GM21528 (cell line): ENCODE data around the gene IAPP.
"Not testable (repeated sequence)": the region's sequence is repeated elsewhere in the genome, so short reads cannot be mapped to it uniquely, and the experiment has no call there.

ENCODE experiments used
- ATAC-seq: cut with Tn5 transposase; IDR thresholded peaks from one replicate; pipeline ENCODE4 v1.9.1; 2021; ENCODE audit warnings: mild to moderate bottlenecking, moderate library complexity; ENCODE audit not compliant: unreplicated experiment, low FRiP score

The IAPP gene

DNA sequence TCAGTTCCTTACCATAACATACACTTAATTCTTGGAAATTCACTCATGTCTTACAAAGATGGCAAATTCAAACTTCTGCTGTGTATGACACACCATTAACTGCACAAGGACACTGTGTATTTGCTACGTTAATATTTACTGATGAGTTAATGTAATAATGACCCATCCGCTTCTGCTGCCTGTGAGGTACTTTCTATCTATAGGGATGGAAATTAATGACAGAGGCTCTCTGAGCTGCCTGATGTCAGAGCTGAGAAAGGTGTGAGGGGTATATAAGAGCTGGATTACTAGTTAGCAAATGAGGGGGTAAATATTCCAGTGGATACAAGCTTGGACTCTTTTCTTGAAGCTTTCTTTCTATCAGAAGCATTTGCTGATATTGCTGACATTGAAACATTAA, at the start of gene IAPP:
TSS of gene IAPP (plus strand) at position 301 of the 400 bp plus-strand sequence. CDS start 450 bp downstream, outside the sequence.
- no peak for ATAC-seq

- ATAC-seq = no peak
Observed at GRCh38 chr12:21323736-21324135, 49.0 kb upstream of the IAPP start.

GRCh38 chr12:21324551-21324950, 48.2 kb upstream of the IAPP start:
- ATAC-seq = no peak

- ATAC-seq = no peak
Observed at GRCh38 chr12:21328578-21328977, 44.1 kb upstream of the IAPP start.

DNA sequence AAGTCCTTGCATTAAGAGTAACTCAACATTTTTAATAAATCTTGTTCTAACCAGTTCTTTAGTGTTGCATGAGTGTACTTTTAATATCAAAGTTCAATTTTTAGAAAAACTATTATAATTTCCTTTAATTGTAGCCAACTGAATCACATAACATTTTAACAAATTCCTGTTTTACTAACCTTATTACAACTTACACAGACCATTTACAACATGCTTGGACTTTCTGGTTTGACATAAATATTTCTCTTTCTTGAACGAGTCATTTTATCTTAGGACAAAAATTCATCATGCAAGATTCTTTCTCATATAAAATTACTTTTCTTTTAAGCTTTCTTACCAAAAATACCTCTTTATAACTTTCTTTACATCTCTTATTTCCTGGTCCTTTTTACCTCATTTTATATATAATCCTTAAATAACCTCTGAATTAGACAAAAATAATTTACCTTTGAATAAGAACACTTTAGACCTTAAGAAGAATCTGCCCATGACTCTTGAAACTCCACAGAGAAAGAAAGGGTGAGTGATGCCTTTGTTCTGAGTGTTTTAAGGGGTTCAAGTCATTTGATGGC, 41.9 kb upstream of the IAPP start:
- ATAC-seq = no peak

- ATAC-seq = no peak
Observed at GRCh38 chr12:21334771-21335325, 37.9 kb upstream of the IAPP start, which contains the start of gene SLCO1A2. Gene SLCO1A2 (minus strand): TSS chr12:21334917. CDS start chr12:21334647, 270 bp downstream.

DNA sequence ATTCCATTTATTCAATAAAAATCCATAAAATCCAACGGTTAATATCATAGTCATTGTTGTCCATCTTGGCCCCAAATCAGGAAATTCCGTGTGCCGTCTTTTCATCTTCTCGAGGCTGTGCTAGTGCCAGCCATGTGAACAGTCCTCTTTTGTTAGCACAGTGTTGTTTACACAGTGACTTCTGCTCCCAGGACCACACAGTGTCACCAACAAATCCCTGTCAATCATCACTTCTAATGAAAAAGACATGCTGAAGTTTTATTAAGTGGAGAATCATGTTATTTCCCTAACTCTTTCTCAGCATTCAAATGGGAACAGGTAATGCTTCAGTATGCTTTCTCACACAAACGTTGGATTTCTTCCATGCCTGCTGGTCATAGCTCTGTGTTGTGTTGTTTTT, 36.0 kb upstream of the IAPP start:
- no peak for ATAC-seq

GRCh38 chr12:21337453-21337852, 35.2 kb upstream of the IAPP start:
- no peak for ATAC-seq

DNA sequence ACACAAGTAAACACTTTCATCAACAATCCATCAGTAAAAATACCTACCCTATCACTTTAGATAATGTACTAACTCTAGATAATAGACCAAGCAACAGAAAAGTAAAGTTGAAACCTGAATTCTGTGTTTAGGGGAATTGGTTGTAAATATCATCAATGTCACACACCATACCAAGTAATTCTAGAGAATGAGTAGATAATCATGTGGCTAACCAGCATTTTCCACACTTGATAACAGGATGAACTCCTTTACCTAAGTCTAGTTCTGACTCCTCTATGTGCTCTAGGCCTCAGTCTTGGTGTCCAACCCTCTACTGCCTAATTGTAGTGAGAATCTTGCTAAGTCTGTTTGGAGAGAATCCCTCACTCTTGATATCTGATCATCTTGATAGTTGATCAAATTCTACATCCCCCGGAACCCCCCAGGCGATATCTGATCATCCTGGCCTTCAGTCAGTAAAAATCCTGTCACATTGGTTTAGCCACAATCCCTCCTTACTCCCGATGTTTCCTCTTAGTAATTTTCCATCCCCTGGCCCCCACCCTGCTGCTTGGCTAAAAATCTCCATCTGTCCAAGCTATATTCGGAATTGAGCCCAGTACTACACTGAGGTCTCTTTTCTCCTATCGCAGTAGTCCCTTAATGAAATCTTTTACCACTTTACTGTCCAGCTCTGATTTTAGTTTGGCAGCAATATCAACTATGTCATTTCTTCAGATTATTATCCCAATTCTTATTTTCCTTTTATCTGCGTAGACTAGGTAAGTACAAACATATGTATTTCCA, 34.5 kb upstream of the IAPP start:
- no peak for ATAC-seq

DNA sequence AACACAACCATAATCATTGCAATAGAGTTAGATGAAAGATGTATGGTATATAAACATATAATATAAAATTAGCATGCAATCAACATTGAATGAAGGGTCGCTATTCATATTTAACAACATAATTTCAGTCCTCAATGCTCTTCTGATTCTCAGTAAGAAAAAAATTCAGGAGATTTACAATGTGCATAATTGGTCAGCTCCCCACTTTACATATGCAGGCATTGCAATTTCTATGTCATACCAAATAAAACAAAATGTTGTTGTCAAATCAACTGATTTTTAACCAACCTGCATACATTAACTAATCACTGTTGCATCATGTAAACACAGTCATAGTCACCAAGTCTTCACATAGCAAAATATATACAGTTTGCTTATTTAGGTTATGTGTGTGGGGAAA, 32.8 kb upstream of the IAPP start:
- no peak for ATAC-seq

GRCh38 chr12:21340403-21340802, 32.3 kb upstream of the IAPP start:
- no peak for ATAC-seq

GRCh38 chr12:21341769-21342168, 30.9 kb upstream of the IAPP start:
- no peak for ATAC-seq

GRCh38 chr12:21343636-21344035, 29.1 kb upstream of the IAPP start:
- no peak for ATAC-seq

DNA sequence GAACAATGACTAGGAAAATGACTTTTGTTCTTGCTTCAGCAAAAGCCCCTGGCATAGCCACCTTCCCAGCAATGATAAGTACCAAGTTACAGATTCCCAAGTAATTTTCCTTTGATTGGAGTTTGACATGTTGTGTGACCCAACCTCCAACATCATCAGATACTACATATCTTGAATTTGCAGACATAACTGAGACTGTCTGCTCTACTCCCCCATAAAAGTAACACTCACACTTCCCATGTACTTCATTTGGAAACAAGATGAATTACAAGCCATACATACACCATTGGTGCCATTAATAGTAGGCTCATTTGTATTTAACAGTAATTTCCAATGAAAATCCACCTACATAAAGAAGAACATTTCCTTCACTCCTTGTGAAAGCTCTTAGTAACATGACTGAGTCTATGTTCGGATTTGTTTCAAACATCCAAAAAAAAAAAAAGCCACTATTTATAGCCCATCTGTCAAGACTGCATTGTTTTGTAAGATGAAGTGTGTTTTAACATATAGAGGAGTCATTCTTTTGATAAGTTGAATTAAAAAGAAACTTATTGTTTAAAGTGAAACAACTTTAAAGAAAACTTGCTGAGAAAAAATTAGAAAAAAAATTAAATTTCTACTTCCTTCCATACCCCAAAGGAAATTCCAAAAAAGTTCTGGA, 26.0 kb upstream of the IAPP start:
- ATAC-seq = no peak

GRCh38 chr12:21350975-21351374, 21.7 kb upstream of the IAPP start:
- ATAC-seq = no peak

DNA sequence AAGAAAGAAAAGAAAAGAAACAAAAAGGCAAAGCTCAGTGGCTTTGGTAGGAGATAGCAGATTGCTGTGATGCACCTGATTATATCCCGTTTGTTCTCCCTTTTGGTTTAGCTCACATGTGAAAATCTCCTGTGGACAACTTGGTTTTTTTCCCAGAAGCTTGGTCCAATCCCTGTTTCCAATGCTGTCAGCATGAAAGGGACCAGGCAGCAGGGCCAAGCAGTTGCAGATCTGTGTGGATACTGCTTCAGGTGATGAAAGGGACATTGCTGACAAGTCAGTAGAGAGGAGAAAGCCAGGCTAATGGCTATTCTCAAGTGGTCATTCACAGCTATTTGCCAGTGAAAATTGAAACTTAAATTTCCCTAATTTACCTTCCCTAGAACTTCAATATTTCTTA, 19.2 kb upstream of the IAPP start:
- no peak for ATAC-seq

GRCh38 chr12:21353948-21354347, 18.8 kb upstream of the IAPP start:
- no peak for ATAC-seq

DNA sequence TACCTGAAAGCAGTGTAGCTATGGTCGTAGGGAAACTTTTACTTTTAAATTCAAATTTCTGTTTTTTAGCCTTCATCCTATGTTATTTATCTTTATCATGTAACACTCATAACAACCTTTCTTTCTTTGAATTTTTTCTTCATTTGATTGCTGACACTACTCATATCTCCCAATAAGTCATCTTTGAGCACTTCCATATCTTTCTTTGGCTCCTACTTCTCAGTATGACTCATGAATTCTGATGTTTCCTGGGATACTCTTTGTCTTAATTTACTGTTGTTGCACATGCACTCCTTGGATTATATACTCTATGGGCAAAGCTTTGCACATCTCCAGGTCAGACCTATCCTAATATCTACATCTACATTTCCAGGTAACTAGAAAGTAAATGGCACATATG, 18.1 kb upstream of the IAPP start:
- ATAC-seq = no peak

DNA sequence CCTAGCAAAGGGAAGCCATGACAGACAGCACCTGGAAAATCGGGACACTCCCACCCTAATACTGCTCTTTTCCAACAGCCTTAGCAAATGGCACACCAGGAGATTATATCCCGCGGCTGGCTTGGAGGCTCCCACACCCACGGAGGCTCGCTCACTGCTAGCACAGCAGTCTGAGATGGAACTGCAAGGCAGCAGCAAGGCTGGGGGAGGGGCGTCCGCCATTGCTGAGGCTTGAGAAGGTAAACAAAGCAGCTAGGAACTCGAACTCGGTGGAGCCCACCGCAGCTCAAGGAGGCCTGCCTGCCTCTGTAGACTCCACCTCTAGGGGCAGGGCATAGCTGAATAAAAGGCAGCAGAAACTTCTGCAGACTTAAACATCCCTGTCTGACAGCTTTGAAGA, 12.1 kb upstream of the IAPP start:
- ATAC-seq = not testable (repeated sequence)

- ATAC-seq = no peak
Observed at GRCh38 chr12:21369141-21369980, 3.3 kb upstream of the IAPP start.
